Sigmoid colon (tissue), 4 donors: Measurements from ENCODE around the gene MAP1LC3B2.

Source experiments
- POLR2A ChIP-seq, 2 donors: fragments of 450-650 bp; IDR thresholded peaks; one replicate each; pipeline ENCODE4 v1.6.1; 2016; ENCODE audit warnings: antibody characterized with exemption in 2 of 2, mild to moderate bottlenecking in 2 of 2, moderate library complexity in 2 of 2
- POLR2AphosphoS5 ChIP-seq, 4 donors: sonication (generic); formaldehyde crosslinking; IDR thresholded peaks; one replicate each; pipeline ENCODE4 v1.6.1; 2017; ENCODE audit warnings: antibody characterized with exemption in 4 of 4
- TF ChIP-seq, protein P1 (sequence below), 4 experiments: fragments of 450-650 bp in 3 of 4; fragments of 200-600 bp in 1 of 4; IDR thresholded peaks; one replicate each; pipeline ENCODE4 v1.5.1; 2016 to 2019; ENCODE audit warnings: antibody characterized with exemption in 4 of 4, mild to moderate bottlenecking in 3 of 4, moderate library complexity in 2 of 4

DNA sequence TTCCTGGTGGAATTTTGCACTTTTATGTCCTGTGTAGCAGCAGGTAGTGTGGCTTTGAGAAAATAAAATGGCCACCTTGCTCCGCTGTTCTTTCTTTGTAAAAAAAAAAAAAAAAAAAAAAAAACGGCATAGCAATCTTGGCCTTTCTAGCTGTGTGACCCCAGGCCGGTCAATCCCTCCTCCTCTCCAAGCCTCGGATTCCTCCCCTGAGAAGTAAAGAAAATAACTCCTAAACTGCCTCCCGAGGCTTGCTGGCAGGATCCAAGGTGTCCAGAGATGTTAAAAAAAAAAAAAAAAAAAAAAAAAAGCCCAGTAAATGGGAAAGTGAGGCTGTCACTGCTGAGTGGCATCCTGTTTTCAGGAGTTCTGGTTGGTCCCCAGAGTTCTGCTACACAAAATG lies 23.9 kb upstream of the MAP1LC3B2 start:
- TF ChIP-seq, protein P1, sequence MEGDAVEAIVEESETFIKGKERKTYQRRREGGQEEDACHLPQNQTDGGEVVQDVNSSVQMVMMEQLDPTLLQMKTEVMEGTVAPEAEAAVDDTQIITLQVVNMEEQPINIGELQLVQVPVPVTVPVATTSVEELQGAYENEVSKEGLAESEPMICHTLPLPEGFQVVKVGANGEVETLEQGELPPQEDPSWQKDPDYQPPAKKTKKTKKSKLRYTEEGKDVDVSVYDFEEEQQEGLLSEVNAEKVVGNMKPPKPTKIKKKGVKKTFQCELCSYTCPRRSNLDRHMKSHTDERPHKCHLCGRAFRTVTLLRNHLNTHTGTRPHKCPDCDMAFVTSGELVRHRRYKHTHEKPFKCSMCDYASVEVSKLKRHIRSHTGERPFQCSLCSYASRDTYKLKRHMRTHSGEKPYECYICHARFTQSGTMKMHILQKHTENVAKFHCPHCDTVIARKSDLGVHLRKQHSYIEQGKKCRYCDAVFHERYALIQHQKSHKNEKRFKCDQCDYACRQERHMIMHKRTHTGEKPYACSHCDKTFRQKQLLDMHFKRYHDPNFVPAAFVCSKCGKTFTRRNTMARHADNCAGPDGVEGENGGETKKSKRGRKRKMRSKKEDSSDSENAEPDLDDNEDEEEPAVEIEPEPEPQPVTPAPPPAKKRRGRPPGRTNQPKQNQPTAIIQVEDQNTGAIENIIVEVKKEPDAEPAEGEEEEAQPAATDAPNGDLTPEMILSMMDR (IDR thresholded peaks at IDR 0.05) = no peak
- no peak for TF ChIP-seq POLR2AphosphoS5 (IDR thresholded peaks at IDR 0.05)
- TF ChIP-seq POLR2A (IDR thresholded peaks at IDR 0.05) = no peak
